ENCODE results near the gene SPATA31D1. TPM values are rescaled to one million over a fixed set of nuclear protein-coding genes. Genes with fewer than 3 reads are reported as not detected.

SPATA31D1 gene
- total and polyA plus RNA-seq, 2 of the 13 experiments (the other 11 are each of a cell fraction or from before 2014, with no cell fraction given) = not detected

- TF ChIP-seq AHDC1 (CRISPR knock-in tag; IDR thresholded peaks at IDR 0.05; ENCODE audit: borderline replicate concordance) = no peak
- no peak for TF ChIP-seq NFKB2 (CRISPR knock-in tag; IDR thresholded peaks at IDR 0.05; ENCODE audit: borderline replicate concordance)
- TF ChIP-seq DZIP1 (CRISPR knock-in tag; IDR thresholded peaks at IDR 0.05) = no peak
These were observed 47.5 kb downstream of the SPATA31D1 start (continued) for GRCh38 chr9:82036086-82036485.

- POLR2A ChIA-PET = no interaction called here
- no peak for TF ChIP-seq TRAFD1 (CRISPR knock-in tag; IDR thresholded peaks at IDR 0.05; ENCODE audit: borderline replicate concordance)
- TF ChIP-seq TFAP4 (IDR thresholded peaks at IDR 0.05; ENCODE audit: borderline replicate concordance, low read depth) = no peak
- no peak for TF ChIP-seq ZXDC (CRISPR knock-in tag; IDR thresholded peaks at IDR 0.05)
- TF ChIP-seq TBX2 (CRISPR knock-in tag; IDR thresholded peaks at IDR 0.05; ENCODE audit: borderline replicate concordance) = no peak
- 0% methylated on average over 1 of the region's 1 CpG for whole genome bisulfite sequencing (ENCODE audit: low lambda C conversion rate)
- Histone ChIP-seq H3K4me2 (ENCODE audit: low read depth, low read length) (no peak overlapping the region), H2AFZ (ENCODE audit: low read length) (no peak overlapping the region), H3K27ac (ENCODE audit: extremely low read length, insufficient read depth, low read length) (no peak overlapping the region), H3K79me2 (ENCODE audit: insufficient read depth, low read length) (no peaks in the 10 kb centered on the region), H3K4me3 (replicated peaks in 1 of 3; ENCODE audit: insufficient read depth in 1 of 3, low read depth in 2 of 3, low read length in 3 of 3) (no peak overlapping the region), H3K27me3 (ENCODE audit: control insufficient read depth in 1 of 2, insufficient read depth in 2 of 2, low read length in 2 of 2) (no peaks in the 10 kb centered on the region), H3K36me3 (replicated peaks in 1 of 2; ENCODE audit: control insufficient read depth in 1 of 2, insufficient read depth in 2 of 2, low read length in 2 of 2) (no peaks in the 10 kb centered on the region), H4K20me1 (ENCODE audit: insufficient read depth, low read length) (no peaks in the 10 kb centered on the region), H3K9me3 (ENCODE audit: low read length) (no peaks in the 10 kb centered on the region), H3K4me1 (ENCODE audit: insufficient read depth, low read length) (no peaks in the 10 kb centered on the region), H3K9ac (ENCODE audit: insufficient read depth, low read depth, low read length) (no peak overlapping the region)
- intact Hi-C loops (cut with micrococcal nuclease; ENCODE audit: unreplicated experiment) (no loop called here), in situ Hi-C loops (cut with HindIII; ENCODE audit: extremely low pct_ligation_motif_present, low pct_unique_long_range_greater_than_20kb) (no loop called here)
- no TSS peak for BruUV-seq (replicated peaks)
- FAIRE-seq (no peak), DNase-seq (ENCODE audit: low spot score) (no peak), ATAC-seq (no peak)
- CTCF ChIA-PET (ENCODE audit: low intra/inter-chr PET ratio, low total read pairs) = no interaction called here
These were observed 48.6 kb downstream of the SPATA31D1 start for GRCh38 chr9:82037126-82037525.

Measured in HepG2 (cell line).